Astrocyte of the hippocampus (primary cell): Measurements from ENCODE around the gene TSSC4.
A peak's percentile ranks its signal among the peaks of the same experiment; 100 is the strongest.

Experiments used
- DNase-seq: peaks from one replicate; pipeline ENCODE4 v3.0.0; 2011; ENCODE audit warnings: low read depth, low spot score

TSSC4 gene

DNA sequence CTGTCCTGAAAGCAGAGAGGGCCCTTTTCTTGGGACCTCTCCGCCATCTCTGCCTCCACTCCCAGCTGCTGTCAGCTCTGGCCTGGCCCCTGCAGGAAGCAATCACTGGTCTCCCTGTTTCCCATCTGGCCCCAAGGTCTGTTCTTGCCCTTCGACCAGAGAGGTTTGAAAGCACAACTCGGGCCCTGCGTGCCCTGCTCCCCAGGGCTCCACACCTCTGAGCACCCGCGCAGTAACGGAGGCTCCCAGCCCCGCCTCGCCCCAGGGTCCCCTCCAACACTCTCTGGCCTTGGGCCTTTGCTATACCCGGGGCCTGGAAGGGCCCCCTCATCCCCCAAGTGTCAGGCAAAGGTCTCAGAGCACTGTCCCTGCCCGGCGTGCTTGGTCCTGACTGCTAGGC, 31.2 kb upstream of the TSSC4 start:
- no peak for DNase-seq

DNA sequence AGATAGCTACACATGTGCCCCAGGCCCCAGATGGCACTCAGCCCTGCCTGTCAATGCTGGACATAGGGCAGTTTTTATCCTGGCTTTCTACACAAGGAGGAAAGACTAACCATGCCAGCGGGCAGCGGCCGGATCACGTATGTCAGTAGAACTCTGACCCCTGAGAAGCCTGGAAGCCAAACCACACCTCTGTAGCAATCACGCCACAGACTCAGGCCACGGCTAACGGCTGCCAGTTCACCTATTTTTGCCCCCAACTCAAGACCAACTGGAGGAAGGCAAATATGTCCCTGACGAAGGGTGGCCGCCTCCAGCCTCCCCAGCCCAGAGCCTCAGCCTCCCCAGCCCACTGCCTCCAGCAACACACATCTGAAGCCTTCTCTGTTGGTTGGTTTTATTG, 30.7 kb upstream of the TSSC4 start:
- DNase-seq, result no peak

DNA sequence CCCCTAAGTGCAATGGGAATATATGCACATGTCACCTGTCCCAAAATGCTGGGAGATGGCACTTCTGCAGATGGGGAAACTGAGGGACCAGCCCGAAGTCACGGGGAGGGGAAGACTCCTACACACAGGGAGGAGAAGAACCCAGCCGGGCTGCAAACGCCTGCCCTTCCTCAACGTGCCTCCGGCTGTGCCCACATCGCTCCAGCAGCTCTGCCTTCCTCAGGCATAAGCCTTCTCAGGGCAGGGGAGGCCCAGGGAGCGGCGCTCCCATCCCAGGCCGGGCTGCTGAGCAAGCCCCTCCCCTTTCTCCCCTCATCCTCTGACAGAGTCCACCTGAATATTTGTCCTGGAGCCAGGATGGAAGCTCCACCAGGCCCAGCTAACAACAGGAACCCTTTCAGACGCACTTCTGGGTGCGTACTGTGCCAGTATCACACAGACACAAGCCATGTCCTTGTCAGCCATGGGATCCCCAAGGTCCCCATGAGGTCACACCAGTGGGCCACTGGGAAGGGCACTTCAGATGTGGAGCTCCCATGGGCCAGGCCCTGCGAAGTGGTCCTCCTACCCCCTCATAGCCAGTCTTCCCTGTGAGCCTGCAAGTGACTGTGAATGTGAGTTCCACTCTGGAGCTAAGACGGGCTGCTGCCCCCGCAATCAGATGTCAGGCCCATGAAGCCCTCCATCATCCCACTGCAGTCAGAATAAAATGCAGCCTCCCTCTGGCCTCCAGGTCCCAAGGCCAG, 25.9 kb upstream of the TSSC4 start:
- DNase-seq, result no peak

DNA sequence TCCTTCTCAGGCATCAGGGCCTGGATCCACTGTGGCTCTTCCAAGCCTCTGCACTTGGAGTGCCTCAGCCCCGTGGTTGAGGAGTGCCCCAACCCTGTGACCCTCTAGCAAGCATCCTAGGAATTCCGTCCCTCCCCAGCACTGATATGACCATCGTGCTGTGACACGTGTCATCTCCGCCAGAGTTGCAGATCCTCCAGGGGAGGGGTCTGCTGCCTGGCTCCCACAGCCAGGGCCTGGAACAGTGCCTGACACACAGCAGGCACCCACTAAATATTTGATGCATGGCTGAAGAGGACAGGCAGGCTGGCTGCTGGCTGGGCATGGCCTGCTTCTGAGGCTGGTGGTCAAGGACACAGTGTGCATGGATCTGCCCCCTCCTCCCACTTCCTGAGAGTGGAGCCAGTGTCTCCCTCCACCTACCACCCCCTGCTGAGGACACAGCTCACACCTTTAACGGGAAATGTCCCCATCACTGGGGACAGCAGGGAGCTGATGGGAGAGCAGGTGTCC, 25.2 kb upstream of the TSSC4 start:
- DNase-seq, result no peak

DNA sequence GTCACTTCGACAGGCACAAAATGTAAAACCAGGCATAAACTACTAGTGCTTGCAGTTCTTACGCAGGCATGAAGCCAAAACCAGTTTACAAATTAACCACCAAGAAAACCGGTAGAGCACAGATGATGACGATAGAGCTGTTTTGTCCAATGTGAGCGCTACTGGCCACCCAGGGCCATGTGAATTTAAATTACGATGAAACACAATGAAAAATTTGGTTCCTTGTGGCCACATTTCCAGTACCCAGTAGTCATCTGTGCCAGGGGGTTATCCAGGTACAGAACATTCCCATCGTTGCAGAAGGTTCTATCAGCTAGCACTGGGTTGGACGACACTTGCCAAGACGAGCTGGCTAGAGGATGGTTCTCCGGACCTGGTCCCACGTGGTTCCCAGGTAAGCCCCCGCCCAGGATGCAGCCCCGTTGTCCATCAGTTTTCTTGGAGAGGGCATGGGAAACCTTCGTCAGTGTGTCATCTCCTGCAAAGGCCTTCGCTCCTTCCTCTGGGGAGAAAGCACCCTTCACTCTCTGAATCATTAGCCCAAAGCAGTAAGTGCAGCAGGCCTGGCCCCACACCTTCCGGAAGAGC, 24.5 kb upstream of the TSSC4 start:
- DNase-seq, result no peak

DNA sequence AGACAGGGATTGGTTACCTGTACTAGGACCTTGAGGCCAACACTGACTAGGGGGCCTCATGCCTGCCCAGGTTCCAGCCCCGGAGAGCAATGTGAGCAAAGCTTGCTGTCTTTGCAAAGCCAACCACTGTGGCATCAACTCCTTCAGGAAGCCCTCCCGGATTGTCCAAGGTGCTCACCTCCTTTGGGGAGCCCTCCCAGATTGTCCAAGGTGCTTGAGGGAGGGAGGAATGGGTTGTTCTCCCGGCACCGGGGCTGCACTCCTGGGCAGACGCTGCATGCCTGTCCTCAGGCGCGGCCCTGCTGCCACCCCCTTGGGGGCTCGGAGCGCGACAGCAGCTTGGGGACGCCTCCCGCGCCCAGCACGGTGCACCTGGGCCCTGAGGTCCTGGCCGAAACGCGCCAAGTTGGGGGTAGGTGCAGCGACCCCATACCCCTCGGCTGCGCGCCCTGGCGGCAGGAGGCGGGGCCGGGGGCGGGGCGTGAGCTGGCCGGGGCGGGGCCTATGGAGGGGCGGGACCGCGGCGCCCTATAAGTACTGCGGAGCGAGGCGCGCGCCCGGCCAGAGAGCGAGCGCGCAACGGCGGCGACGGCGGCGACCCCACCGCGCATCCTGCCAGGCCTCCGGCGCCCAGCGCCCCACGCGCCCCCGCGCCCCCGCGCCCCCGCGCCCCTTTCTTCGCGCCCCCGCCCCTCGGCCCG, 23.6 kb upstream of the TSSC4 start, which contains the start of gene CD81:
Gene CD81, plus strand, starts transcription at position 560 of the 701 bp plus-strand sequence. CDS start 240 bp downstream, outside the sequence.
- peak; percentile 71 for DNase-seq

DNA sequence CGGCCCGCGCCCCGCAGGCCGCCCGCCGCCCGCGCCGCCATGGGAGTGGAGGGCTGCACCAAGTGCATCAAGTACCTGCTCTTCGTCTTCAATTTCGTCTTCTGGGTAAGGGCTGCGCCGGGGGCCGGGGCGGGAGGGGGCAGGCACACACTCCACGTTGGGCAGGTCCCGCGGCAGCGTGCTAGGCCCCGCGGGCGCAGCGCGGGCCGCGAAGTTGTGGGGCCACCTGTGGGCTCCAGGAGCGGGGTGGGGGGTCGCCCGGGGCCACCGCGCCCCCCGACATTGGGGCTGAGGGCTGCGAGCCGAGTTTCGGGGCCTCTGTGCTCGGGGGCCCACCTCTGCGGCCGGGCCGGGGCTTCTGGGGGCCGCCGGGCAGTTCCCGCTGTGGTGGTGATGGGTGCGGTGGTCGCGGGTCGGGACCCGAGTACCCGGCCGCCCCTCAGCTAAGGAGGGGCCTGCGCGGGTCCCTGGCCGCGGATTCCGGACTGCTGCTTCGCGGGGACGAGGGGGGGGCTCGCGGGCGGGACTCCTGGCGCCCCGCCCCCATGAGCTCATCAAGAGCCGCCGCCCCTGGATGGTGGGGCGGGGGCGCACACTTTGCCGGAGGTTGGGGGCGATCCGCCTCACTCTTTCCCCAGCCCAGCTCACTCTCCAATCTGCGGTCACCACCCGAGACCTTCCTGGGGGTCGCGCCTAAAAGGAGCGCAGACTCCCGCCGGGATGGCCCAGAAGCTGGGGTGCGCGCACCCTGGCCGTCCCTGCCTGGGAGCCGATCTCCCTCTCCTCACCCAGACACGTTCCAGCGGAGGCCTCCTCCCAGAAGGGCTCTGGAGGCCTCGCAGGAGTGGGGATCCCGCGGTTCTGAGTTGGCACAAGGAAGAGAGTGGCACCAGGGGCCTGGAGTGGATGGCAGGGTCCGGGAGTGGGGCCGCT, 22.8 kb upstream of the TSSC4 start:
- peak; percentile 86 for DNase-seq

DNA sequence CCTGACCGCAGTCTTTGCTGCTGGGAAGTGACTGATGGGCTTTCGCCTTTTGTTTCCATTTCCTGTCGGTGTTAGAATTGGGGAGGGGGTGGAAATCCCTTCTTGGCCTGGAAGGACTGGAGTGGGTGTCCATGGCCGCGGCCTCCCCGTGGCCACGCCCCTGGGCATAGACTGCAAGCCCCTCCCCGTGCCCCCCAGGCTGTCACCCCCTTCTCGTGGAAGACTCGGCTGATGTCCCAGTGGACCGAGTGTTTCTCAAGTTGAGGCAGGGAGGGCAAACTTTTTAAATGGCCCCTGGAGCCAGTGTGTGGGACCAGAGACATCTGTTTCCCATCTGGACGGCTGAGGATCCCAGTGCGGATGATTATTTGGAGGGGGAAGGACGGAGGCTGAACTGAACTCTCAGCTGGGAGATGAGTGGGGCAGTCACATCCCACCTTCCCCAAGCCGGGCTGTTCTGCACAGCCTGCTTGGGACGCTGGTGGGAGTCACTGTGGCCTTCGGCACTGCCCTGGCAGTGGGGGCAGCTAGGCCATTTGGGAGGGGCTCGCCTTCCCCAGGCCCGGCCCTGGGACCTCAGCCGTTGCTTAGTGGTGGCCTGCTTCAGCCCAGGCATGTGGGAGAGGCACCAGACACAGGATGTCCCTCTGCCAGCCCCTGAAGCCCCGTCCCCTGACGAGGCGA, 21.9 kb upstream of the TSSC4 start:
- DNase-seq, result peak; percentile 57

DNA sequence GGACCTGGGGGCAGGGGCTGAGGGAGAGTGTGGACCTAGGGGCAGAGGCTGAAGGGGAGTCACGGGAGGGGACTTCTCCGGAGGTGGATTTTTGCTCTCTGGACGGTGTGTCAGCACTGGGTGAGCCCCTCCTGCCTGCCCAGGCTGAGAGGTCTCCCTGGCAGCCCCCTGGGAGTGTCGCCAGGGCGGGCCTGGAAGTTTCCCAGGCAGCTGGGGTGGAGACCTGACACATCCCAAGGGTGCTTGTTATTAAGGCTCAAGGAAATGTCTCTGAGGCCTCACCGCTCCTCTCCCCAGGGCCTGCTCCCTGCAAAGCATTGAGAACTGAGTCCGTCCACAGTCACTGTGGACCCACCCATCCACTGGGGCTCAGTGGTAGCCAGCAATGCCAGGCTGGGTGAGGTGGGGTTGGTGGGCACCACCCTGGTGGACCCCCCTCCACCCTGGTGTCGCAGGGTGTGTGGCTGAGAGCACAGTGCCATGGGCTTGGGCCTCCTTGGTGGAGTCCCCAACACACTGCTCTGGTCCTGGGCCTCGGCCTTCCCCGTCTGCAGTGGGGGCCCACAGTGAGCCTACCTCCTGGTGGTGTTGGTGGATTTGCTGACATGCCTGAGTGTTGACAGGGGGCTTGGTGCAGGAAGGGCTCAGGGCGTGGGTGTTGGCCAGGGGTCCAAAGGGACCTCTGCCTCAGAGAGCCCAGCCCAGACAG, 20.9 kb upstream of the TSSC4 start:
- DNase-seq, result no peak

DNA sequence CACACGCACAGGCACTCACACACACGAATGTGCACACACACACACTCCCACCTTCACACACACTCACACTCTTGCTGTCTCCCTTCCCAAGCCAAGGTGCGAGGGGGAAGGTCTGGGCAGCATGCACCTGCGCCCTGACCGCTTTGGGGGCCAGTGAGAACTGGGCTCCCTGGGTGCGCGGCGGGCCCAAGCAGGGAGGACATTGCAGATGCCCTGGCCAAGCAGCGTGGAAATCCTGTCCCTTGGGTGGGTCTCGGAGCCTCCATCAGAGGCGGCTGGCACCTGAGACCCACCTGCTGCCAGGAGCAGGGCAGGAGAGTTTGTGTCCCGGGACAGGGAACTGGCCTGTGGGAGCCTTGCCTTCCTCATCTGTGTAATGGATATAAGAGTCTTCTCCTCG, 20.2 kb upstream of the TSSC4 start:
- DNase-seq, result no peak

DNA sequence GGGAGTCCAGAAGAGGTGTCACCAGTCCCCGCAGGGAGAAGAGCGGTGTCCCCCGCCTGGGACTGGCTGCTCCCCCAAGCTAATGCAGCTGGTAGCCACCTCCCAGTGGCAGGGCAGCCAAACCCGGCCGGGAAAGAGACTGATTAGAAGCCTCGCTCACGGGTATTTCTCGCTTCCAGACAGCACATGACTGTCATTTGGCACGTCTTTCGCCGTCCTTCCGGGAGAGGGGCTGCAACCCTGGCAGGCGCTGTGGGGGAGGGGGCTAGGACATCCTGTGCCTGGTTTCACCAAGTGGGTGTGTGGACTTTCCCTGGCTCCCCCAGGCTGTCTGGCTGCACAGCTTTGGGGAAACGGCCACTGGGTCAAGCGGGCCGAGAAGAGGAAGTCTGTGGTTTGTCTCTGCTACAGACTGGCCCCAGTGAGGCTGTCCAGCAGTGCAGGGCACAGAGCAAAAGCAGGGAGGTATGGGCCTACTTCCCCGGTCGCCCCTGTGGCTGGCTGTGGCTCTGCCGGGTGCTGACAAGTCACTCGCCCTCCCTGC, 19.7 kb upstream of the TSSC4 start:
- DNase-seq, result no peak

DNA sequence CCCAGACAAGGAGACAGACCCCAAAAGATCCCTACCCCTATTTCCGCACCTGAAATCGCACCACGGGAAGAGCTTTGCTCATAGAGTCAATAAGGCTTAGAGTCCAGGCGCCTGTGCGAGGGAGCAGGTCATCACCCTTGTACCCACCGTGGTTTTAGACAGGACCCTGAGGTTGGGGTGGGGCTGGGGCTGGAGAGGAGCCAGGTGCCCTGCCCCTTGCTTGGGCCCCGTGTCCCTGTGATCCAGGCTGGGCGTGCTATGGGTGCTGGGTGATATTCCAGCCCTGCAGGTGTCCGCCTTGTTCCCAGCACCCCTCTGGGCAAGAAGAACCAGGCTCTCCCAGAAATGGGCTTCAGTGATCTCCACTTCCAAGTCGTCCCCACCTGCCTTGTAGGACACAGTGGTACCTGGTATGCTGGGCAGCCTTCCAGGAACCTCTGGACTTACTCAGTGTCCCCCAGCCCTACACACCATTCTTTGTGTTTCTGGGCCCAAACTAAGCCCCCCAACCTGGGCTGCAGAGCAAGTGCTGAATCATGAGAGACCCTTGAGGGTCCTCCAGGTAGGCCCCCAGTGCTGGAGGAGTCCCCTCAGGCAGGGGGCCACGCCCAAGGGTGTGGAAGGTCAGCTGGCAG, 18.9 kb upstream of the TSSC4 start:
- DNase-seq, result no peak

DNA sequence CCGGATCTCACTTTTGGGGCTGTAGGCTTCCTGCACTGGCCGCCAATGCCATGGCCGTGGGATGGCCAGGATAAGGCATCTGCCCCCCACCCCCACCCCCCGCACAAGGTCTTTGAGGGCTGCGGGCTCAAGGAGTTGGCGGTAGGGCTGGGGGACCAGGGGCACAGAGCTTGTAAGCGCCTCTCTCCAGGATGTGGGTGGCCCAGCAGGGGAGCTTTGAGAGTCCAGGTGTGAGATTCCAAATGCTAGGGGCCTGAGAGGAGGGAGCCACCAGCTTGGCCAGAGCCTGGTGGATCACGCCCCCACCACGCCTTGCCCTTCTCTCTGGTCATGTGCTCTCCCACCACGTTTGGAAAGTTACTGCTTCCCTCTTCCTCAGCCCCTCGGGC, 18.4 kb upstream of the TSSC4 start:
- DNase-seq, result no peak

DNA sequence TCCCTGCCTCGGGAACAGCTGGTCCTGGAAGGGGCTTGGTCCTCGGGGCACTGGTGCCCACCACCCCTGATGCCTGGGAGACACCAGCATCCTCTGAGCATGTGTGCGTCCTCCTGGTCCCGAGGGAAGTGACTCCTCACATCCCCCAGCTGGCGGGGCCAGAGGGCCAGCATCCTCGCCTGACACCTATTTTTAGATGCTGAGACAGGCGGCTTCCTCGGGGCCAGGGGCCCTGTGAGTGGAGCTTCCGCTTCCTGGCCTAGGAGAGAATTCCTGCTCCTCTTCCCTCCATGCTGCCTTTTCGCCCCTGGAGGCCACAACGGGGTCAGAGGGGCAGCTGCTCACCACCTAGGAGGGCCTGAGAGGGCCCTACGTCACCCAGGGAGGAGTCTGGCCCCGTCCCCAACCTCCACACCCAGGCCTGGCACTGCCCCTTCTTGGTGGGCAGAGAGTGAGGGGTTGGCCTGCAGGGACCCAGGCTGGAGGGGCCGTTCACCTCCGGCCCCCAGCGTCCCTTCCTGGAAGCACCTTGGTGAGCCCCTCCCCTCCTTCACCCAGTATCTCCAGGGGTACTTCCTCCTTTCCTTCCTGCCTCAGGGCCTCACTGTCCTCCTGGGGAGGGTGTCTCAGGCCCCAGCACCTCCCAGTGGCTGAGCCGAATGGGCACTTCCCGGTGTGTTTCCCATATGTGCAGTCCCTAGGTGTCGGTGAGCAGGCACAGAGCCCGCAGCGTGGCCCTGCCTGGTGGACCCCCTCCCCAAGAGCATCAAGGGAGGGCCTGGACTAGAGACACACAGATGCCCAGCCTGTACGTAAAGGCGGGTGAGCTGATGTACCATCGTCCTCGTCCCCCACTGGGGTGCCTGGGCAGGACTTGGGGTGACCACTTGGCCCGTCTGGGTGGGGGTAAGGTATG, 17.4 kb upstream of the TSSC4 start:
- DNase-seq, result no peak

DNA sequence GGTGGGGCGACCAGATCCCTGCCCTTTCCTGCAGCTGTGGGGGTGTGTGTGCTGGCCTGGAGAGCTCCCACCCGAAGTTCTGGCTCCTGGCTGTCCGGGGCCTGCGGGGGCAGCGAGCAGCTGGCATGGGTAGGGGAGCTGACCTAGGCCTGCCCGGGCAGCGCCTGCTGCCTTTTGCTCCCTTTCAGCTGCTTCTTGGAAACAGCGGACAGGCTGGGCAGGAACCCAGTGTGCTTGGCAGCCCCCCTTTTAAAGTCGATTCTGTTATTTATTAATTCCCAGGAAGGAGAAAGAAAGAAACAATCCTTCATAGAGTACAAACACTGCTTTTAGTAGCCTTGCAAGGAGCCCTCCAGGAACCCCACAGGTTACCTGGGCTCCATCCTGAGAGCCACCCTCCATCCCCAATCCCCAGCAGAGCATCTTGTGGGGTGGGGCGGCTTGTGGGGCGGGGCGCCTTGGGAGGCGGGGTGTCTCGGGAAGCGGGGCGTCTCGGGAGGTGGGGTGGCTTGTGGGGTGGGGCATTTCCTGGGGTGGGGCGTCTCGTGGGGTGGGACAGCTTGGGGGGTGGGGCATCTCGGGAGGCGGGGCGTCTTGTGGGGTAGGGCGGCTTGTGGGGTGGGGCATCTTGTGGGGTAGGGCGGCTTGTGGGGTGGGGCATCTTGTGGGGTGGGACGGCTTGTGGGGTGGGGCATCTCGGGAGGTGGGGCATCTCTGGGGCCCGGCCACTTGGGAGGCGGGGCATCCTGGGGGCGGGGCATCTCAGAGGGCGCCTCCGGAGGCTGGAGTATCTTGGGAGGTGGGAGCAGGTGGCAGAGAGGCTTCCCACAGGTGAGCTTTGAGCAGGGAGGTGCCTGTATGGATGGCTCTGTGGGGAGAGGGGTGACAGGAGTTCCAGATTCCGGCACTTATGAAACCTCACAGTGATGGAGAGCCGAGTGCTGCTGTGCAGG, 16.4 kb upstream of the TSSC4 start:
- no peak for DNase-seq

DNA sequence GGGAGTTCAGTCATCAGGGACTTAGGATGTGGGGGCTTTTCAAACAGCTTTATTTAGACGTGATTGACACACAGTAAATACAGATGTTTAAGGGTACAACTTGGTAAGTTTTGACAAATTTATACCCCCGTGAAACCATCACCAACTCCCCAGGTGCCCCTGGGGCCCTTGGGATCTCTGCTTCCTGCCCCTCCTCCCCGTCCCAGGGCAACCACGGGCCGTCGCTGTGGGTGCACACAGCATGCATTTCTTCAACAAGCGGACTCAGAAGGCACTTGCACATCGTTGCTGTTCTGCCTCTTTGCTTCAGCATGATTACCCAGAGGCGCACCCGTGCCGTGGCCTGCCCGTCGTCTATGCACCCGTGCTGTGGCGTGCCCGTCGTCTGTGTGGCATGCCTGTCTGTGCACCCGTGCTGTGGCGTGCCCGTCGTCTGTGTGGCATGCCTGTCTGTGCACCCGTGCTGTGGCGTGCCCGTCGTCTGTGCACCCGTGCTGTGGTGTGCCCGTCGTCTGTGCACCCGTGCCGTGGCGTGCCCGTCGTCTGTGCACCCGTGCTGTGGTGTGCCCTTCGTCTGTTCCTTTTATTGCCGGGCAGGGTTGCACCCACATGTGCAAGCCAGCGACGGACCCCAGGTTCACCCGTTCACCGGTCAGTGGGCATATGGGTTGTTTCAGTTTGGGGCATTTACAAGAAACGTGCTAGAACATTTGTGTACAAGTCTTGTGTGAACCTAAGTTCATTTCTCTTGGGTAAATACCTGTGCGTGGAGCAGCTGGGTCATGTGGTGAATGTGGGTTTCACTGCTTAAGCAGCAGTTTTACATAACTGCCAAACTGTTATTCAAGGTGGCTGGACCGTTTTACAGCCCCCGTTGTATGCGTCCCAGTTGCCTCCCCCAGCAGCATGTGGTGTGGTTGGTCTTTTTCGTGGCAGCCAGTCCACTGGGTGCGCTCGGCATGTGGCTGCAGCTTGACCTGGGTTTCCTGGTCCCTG, 15.1 kb upstream of the TSSC4 start:
- no peak for DNase-seq
